HEK293 (cell line): ENCODE results near the gene STMND1.

Experiments
- CTCF ChIA-PET: fragments of 350-600 bp; formaldehyde crosslinking; extraction: SDS; loops from one replicate; lab custom pipeline; 2021; ENCODE audit warnings: antibody characterized with exemption; lab: Yijun Ruan, JAX
- POLR2A ChIA-PET: fragments of 300-600 bp; formaldehyde crosslinking; extraction: SDS; loops from one replicate; lab custom pipeline; 2020; ENCODE audit warnings: antibody characterized with exemption, inconsistent platforms; lab: Yijun Ruan, JAX
- H3K27ac ChIP-seq: fragments of 200-500 bp; sonication (Bioruptor generic); 2 replicates; pipeline ENCODE4 v1.5.1; 2014; ENCODE audit warnings: low read depth, low read length, control low read depth, inconsistent platforms; ENCODE audit errors: extremely low read depth
- H3K36me3 ChIP-seq, 2 experiments: fragments of 200-500 bp in 1 of 2; sonication (Bioruptor generic) in 1 of 2; 1 replicate in 1 of 2; 2 replicates in 1 of 2; pipeline ENCODE4 v1.5.1; 2014 to 2017; ENCODE audit warnings: inconsistent platforms in 2 of 2, low read length in 2 of 2; ENCODE audit not compliant: control insufficient read depth in 2 of 2, insufficient read depth in 1 of 2
- H3K4me1 ChIP-seq: fragments of 200-500 bp; sonication (Bioruptor generic); 2 replicates; pipeline ENCODE4 v1.5.1; 2014; ENCODE audit warnings: mild to moderate bottlenecking, low read length, inconsistent platforms; ENCODE audit not compliant: control insufficient read depth, insufficient read depth
- H3K4me3 ChIP-seq: 2 replicates; pipeline ENCODE4 v1.5.1; 2011; ENCODE audit warnings: low read depth, mild to moderate bottlenecking, control low read depth, low read length, moderate library complexity
- H3K9me3 ChIP-seq: fragments of 200-500 bp; sonication (Bioruptor generic); 2 replicates; pipeline ENCODE4 v1.5.1; 2014; ENCODE audit warnings: low read depth, low read length, inconsistent platforms; ENCODE audit not compliant: control insufficient read depth, insufficient read depth
- BCL11A ChIP-seq: fragments of 450-650 bp; formaldehyde crosslinking; IDR thresholded peaks from 2 replicates; pipeline ENCODE4 v1.5.1; 2016; ENCODE audit warnings: low read depth, missing biosample characterization, missing genetic modification characterization
- BCL11B ChIP-seq: fragments of 450-650 bp; formaldehyde crosslinking; IDR thresholded peaks from 2 replicates; pipeline ENCODE4 v1.5.1; 2016; ENCODE audit warnings: low read depth, missing biosample characterization, missing genetic modification characterization
- HIC1 ChIP-seq: fragments of 450-650 bp; formaldehyde crosslinking; IDR thresholded peaks from 2 replicates; pipeline ENCODE4 v1.5.1; 2016; ENCODE audit warnings: missing biosample characterization, missing genetic modification characterization
- KLF1 ChIP-seq: fragments of 450-650 bp; formaldehyde crosslinking; IDR thresholded peaks from 2 replicates; pipeline ENCODE4 v1.5.1; 2016; ENCODE audit warnings: missing biosample characterization, missing genetic modification characterization
- SCRT2 ChIP-seq: fragments of 450-650 bp; formaldehyde crosslinking; IDR thresholded peaks from 2 replicates; pipeline ENCODE4 v1.5.1; 2016; ENCODE audit warnings: missing biosample characterization, missing genetic modification characterization
- TRIM28 ChIP-seq: IDR thresholded peaks from 2 replicates; pipeline ENCODE4 v1.6.1; 2011; ENCODE audit warnings: low read length, control low read depth, borderline replicate concordance
- ZBTB44 ChIP-seq: fragments of 450-650 bp; IDR thresholded peaks from 2 replicates; pipeline ENCODE4 v1.5.1; 2018; ENCODE audit warnings: missing biosample characterization, mild to moderate bottlenecking, missing genetic modification characterization
- ZFP37 ChIP-seq: fragments of 450-650 bp; formaldehyde crosslinking; IDR thresholded peaks from 2 replicates; pipeline ENCODE4 v1.5.1; 2016; ENCODE audit warnings: missing biosample characterization, missing genetic modification characterization
- ZNF2 ChIP-seq: fragments of 450-650 bp; formaldehyde crosslinking; IDR thresholded peaks from 2 replicates; pipeline ENCODE4 v1.5.1; 2016; ENCODE audit warnings: missing biosample characterization, missing genetic modification characterization
- ZNF266 ChIP-seq: fragments of 450-650 bp; formaldehyde crosslinking; IDR thresholded peaks from 2 replicates; pipeline ENCODE4 v1.5.1; 2016; ENCODE audit warnings: missing biosample characterization, missing genetic modification characterization, low read depth
- ZNF311 ChIP-seq: fragments of 450-650 bp; formaldehyde crosslinking; IDR thresholded peaks from 2 replicates; pipeline ENCODE4 v1.5.1; 2017; ENCODE audit warnings: missing biosample characterization, missing genetic modification characterization, borderline replicate concordance
- ZNF341 ChIP-seq: fragments of 450-650 bp; formaldehyde crosslinking; IDR thresholded peaks from 2 replicates; pipeline ENCODE4; 2016; ENCODE audit warnings: low read depth, missing biosample characterization, missing genetic modification characterization
- ZNF585B ChIP-seq: fragments of 450-650 bp; formaldehyde crosslinking; IDR thresholded peaks from 2 replicates; pipeline ENCODE4 v1.5.1; 2016; ENCODE audit warnings: missing biosample characterization, missing genetic modification characterization
- ZNF654 ChIP-seq: fragments of 450-650 bp; formaldehyde crosslinking; IDR thresholded peaks from 2 replicates; pipeline ENCODE4 v1.5.1; 2016; ENCODE audit warnings: low read depth, missing biosample characterization, missing genetic modification characterization
- ZNF660 ChIP-seq: fragments of 450-650 bp; IDR thresholded peaks from 2 replicates; pipeline ENCODE4 v1.5.1; 2018; ENCODE audit warnings: missing biosample characterization, mild to moderate bottlenecking, missing genetic modification characterization
- ZNF670 ChIP-seq: fragments of 450-650 bp; formaldehyde crosslinking; IDR thresholded peaks from 2 replicates; pipeline ENCODE4 v1.5.1; 2016; ENCODE audit warnings: missing biosample characterization, missing genetic modification characterization, low read depth
- ZNF776 ChIP-seq: fragments of 450-650 bp; formaldehyde crosslinking; IDR thresholded peaks from 2 replicates; pipeline ENCODE4 v1.5.0; 2017; ENCODE audit warnings: missing biosample characterization, missing genetic modification characterization, borderline replicate concordance
- ZNF791 ChIP-seq: fragments of 450-650 bp; formaldehyde crosslinking; IDR thresholded peaks from 2 replicates; pipeline ENCODE4 v1.5.1; 2016; ENCODE audit warnings: missing biosample characterization, missing genetic modification characterization
- ZNF830 ChIP-seq: fragments of 450-650 bp; IDR thresholded peaks from 2 replicates; pipeline ENCODE4 v1.5.0; 2018; ENCODE audit warnings: missing biosample characterization, missing genetic modification characterization, low read depth, mild to moderate bottlenecking, moderate library complexity
- TF ChIP-seq, protein P1 (sequence below): fragments of 450-650 bp; formaldehyde crosslinking; IDR thresholded peaks from 2 replicates; pipeline ENCODE4 v1.5.1; 2016; ENCODE audit warnings: missing biosample characterization, missing genetic modification characterization, low read depth
- TF ChIP-seq, protein P2 (sequence below): fragments of 450-650 bp; formaldehyde crosslinking; IDR thresholded peaks from 2 replicates; pipeline ENCODE4 v1.5.1; 2016; ENCODE audit warnings: missing biosample characterization, missing genetic modification characterization
- TF ChIP-seq, protein P3 (sequence below): fragments of 450-650 bp; formaldehyde crosslinking; IDR thresholded peaks from 2 replicates; pipeline ENCODE4 v1.5.1; 2016; ENCODE audit warnings: missing biosample characterization, missing genetic modification characterization
- TF ChIP-seq, protein P4 (sequence below): fragments of 450-650 bp; formaldehyde crosslinking; IDR thresholded peaks from 2 replicates; pipeline ENCODE4 v1.5.1; 2016; ENCODE audit warnings: missing biosample characterization, missing genetic modification characterization

STMND1 gene

DNA sequence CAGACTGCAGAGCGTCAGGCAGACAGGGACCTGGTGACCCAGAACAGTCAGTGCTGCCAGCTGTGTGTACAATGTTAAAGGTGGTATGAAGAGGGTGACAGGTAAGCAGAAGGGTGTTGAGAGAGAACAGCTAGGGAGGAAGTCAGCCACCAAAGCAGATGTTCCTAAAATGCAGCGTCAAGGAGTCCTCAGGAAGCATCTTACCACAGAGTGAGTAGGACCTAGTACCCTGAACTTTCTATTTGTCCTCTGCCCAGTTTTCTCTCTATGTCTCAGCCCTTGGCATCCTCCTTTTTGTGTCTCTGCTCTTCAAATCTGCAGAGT lies 14.2 kb downstream of the STMND1 start:
- no peaks in the 10 kb centered on the region for H3K36me3 ChIP-seq
- CTCF ChIA-PET = interaction anchor here (0.6 kb wide), 1 partner anchor 99 kb away, joined by 6 read pairs; no protein-coding TSS in a partner anchor
- POLR2A ChIA-PET = no interaction called here
- H3K27ac ChIP-seq = no peak overlapping the region
- no peaks in the 10 kb centered on the region for H3K9me3 ChIP-seq
- TF ChIP-seq ZNF341 (tag by site-specific recombination) (no peak), BCL11B (no peak), ZNF311 (tag by site-specific recombination) (no peak), SCRT2 (no peak), BCL11A (tag by site-specific recombination) (no peak), TRIM28 (no peak), HIC1 (tag by site-specific recombination) (no peak), ZFP37 (tag by site-specific recombination) (no peak), ZNF2 (tag by site-specific recombination) (no peak), ZNF585B (tag by site-specific recombination) (no peak), ZNF791 (tag by site-specific recombination) (no peak), ZBTB44 (tag by site-specific recombination) (no peak), ZNF654 (tag by site-specific recombination) (no peak), ZNF830 (tag by site-specific recombination) (no peak), ZNF776 (tag by site-specific recombination) (no peak)
- TF ChIP-seq, protein P1, sequence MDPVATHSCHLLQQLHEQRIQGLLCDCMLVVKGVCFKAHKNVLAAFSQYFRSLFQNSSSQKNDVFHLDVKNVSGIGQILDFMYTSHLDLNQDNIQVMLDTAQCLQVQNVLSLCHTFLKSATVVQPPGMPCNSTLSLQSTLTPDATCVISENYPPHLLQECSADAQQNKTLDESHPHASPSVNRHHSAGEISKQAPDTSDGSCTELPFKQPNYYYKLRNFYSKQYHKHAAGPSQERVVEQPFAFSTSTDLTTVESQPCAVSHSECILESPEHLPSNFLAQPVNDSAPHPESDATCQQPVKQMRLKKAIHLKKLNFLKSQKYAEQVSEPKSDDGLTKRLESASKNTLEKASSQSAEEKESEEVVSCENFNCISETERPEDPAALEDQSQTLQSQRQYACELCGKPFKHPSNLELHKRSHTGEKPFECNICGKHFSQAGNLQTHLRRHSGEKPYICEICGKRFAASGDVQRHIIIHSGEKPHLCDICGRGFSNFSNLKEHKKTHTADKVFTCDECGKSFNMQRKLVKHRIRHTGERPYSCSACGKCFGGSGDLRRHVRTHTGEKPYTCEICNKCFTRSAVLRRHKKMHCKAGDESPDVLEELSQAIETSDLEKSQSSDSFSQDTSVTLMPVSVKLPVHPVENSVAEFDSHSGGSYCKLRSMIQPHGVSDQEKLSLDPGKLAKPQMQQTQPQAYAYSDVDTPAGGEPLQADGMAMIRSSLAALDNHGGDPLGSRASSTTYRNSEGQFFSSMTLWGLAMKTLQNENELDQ = no peak
- TF ChIP-seq, protein P2, sequence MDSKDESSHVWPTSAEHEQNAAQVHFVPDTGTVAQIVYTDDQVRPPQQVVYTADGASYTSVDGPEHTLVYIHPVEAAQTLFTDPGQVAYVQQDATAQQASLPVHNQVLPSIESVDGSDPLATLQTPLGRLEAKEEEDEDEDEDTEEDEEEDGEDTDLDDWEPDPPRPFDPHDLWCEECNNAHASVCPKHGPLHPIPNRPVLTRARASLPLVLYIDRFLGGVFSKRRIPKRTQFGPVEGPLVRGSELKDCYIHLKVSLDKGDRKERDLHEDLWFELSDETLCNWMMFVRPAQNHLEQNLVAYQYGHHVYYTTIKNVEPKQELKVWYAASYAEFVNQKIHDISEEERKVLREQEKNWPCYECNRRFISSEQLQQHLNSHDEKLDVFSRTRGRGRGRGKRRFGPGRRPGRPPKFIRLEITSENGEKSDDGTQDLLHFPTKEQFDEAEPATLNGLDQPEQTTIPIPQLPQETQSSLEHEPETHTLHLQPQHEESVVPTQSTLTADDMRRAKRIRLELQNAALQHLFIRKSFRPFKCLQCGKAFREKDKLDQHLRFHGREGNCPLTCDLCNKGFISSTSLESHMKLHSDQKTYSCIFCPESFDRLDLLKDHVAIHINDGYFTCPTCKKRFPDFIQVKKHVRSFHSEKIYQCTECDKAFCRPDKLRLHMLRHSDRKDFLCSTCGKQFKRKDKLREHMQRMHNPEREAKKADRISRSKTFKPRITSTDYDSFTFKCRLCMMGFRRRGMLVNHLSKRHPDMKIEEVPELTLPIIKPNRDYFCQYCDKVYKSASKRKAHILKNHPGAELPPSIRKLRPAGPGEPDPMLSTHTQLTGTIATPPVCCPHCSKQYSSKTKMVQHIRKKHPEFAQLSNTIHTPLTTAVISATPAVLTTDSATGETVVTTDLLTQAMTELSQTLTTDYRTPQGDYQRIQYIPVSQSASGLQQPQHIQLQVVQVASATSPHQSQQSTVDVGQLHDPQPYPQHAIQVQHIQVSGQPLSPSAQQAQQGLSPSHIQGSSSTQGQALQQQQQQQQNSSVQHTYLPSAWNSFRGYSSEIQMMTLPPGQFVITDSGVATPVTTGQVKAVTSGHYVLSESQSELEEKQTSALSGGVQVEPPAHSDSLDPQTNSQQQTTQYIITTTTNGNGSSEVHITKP (tag by site-specific recombination) = no peak
- no peak overlapping the region for H3K4me3 ChIP-seq
- no peaks in the 10 kb centered on the region for H3K4me1 ChIP-seq

- CTCF ChIA-PET = no interaction called here
- Histone ChIP-seq H3K4me3 (no peak overlapping the region), H3K27ac (no peak overlapping the region), H3K4me1 (no peaks in the 10 kb centered on the region), H3K9me3 (no peaks in the 10 kb centered on the region), H3K36me3 (no peaks in the 10 kb centered on the region)
- POLR2A ChIA-PET = no interaction called here
- TF ChIP-seq KLF1 = no peak
- TF ChIP-seq ZNF266 (tag by site-specific recombination) = no peak
- TF ChIP-seq ZNF660 (tag by site-specific recombination) = no peak
- TF ChIP-seq ZNF341 (tag by site-specific recombination) = no peak
- TF ChIP-seq, protein P3, sequence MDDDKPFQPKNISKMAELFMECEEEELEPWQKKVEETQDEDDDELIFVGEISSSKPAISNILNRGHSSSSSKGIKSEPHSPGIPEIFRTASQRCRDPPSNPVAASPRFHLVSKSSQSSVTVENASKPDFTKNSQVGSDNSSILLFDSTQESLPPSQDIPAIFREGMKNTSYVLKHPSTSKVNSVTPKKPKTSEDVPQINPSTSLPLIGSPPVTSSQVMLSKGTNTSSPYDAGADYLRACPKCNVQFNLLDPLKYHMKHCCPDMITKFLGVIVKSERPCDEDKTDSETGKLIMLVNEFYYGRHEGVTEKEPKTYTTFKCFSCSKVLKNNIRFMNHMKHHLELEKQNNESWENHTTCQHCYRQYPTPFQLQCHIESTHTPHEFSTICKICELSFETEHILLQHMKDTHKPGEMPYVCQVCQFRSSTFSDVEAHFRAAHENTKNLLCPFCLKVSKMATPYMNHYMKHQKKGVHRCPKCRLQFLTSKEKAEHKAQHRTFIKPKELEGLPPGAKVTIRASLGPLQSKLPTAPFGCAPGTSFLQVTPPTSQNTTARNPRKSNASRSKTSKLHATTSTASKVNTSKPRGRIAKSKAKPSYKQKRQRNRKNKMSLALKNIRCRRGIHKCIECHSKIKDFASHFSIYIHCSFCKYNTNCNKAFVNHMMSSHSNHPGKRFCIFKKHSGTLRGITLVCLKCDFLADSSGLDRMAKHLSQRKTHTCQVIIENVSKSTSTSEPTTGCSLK (tag by site-specific recombination) = no peak
- TF ChIP-seq, protein P4, sequence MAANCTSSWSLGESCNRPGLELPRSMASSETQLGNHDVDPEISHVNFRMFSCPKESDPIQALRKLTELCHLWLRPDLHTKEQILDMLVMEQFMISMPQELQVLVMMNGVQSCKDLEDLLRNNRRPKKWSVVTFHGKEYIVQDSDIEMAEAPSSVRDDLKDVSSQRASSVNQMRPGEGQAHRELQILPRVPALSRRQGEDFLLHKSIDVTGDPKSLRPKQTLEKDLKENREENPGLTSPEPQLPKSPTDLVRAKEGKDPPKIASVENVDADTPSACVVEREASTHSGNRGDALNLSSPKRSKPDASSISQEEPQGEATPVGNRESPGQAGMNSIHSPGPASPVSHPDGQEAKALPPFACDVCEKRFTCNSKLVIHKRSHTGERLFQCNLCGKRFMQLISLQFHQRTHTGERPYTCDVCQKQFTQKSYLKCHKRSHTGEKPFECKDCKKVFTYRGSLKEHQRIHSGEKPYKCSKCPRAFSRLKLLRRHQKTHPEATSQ = no peak
- no peak for TF ChIP-seq ZNF670 (tag by site-specific recombination)
These were observed 18.2 kb downstream of the STMND1 start for GRCh38 chr6:17120019-17120418.
